Fibroblast of the conjunctiva (primary cell): ENCODE data around the gene POU6F2.

Source experiments
- DNase-seq: peaks from one replicate; pipeline ENCODE4 v3.0.0-alpha.2; 2010; ENCODE audit warnings: low read depth

The POU6F2 gene

GRCh38 chr7:39252916-39253315 is 275.2 kb downstream of the POU6F2 start:
- no peak for DNase-seq

DNA sequence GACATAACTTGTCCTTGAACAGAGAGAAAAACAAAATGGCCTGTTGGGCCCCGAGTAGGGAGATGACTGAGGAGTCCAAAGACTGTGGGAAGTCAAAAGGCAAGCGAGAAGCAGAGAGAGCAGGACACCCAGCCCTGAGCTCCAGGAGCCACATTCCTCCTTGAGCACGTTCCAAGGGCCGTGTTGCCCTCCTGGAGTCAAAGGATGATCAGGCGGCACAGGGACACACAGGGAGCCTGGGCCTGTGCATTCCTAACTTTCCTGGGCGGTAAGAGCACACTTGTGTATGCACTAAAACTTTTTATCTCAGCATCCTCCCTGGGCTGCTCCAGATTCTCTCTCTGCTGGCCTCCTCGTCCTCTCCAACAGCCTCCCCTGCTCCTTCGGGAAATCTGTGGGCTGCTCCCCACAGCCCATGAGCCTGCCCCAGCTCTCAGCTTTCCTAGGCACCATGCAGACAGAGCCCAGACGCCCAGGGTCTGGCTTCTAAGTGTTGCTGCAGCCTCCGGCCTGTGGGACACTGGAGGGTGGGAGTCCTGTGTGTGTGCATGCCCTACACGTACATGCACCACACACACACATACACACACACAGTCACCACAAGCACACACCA is 281.8 kb downstream of the POU6F2 start:
- DNase-seq = no peak

DNA sequence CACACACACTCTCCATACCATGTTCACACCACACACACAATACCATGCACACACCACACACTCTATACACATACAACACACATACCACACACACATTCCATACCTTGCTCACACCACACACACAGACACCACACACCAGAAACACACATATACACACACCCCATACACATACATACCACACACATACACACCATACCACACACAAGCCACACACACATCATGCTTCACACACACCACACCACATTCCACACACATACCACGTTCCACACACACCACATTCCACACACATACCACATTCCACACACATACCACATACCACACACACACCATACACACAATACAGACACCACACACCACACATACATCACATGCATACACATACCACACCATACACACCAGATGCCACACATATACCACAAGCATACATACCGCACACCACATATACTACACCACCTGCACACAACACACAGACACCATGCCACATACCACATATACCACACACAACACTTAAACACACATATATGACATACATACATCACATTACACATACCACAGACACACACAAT is 282.7 kb downstream of the POU6F2 start:
- DNase-seq = no peak

GRCh38 chr7:39261771-39262170 is 284.1 kb downstream of the POU6F2 start:
- DNase-seq = no peak

DNA sequence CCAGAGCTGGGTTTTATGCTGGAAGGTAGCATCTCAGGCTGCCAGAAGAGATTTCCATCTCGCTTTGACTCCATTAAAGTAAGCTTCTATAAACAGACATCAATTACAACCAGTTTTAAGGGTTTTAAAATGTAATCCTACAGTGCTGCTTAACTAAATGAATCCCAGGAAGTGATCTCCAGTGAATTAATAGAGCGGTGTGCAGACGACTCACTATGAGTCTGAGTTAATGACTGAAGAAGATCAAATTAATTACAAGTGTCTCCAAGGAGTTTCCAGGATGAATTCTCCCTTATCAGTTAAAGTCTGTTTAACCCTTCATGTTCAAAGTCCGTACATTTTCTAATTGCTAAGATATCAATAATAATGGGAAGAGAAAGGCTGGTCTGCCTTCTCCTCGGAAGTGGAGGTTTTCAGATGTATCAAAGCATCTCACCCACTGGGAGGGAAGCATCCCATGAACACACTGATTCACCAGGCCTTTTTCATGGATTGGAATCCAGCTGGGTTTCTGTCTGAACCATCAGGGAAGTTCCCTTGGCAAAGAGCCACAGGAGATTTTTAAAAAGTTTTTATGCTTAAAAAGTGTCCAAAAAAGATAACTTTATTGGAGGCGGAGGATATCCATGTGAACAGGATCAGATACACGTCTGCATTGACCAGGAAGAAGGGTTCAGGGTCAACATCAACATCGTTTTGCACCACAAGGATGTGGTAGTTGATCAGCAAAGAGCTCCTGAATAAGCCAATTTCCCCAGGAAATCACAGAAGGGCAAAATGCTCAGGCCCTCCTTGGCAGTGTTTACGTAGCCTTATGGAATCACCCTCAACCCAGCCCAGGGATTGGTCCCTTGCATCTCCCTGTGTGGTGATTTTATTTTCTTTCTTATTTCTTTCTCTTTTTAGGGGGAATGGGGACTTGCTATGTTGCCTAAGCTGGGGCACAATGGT is 288.2 kb downstream of the POU6F2 start:
- no peak for DNase-seq

- no peak for DNase-seq
Observed at GRCh38 chr7:39269034-39269433, 291.3 kb downstream of the POU6F2 start.

DNA sequence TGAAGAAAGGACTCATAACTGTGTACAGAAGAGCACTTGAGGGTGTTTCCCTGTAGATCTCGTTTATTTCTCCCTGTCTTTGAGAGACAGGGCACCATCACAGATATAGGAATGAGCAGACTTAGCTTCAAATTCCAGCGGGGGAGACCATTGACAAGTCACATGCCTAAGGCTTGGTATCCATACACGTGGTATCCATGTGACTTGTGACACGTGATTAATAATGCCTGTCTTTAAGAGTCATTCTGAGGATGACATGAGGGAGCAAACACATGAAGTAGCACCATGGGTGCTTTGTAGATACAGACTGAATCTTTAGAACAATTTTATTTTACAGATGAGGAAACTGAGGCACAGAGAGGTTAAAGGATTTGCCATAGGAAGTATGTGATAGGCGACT is 292.3 kb downstream of the POU6F2 start:
- no peak for DNase-seq

DNA sequence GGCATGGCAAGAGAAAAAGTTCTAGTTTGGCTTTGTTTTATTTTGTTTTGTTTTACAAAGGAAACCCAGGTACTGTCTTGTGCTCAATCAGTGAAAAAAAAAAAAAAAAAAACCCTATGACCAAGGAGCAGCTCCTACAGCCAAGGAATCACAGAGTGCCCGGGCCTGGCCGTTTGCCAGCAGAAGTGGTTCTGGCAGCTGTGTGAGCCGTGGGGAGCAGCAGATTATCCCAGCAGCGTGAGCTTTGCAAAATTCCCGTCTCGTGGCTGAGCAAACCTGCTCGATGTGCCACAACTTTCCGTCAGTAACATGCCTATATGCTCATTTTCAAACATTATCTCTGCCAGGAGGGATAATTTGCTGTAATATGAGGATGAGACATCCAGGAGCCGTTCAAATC is 293.7 kb downstream of the POU6F2 start:
- DNase-seq = no peak

DNA sequence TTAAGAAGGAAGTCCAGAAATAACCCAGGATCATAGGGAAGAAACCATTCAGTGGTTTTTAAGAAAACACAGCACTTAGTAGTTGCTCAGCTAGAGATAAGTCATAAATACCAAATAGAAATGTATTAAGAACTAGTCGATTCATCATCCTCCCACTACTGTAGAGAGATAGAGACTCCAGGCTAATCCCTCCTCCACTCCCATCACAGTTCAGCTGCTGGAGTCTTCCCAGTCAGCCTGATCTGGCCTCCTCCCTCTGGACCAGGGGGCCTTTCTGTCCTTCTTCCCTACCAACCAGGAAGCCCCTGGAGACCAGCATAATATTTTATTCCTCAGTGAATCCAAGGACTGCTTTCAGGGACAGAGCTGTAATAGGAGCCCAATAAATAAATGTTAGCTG is 294.4 kb downstream of the POU6F2 start:
- no peak for DNase-seq

GRCh38 chr7:39272691-39273090 is 295.0 kb downstream of the POU6F2 start:
- no peak for DNase-seq

DNA sequence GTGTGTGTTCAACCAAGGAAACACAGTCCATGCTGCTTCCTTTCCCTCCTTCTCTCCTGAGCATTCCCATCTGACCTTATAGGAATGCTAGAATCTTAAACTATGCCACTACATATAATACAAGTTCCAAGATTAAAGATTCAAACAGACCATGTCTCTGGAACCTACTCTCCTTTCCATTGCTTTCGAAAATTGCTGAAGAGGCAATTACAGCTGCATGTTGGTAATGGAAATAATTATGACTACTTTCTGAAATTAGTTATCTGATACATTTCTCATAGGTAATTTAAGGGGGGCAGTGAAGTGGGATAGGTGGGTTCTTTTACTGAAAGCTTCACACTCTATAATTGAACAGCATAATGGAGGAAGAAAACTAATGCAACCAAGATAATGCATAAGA is 302.6 kb downstream of the POU6F2 start:
- DNase-seq = no peak

DNA sequence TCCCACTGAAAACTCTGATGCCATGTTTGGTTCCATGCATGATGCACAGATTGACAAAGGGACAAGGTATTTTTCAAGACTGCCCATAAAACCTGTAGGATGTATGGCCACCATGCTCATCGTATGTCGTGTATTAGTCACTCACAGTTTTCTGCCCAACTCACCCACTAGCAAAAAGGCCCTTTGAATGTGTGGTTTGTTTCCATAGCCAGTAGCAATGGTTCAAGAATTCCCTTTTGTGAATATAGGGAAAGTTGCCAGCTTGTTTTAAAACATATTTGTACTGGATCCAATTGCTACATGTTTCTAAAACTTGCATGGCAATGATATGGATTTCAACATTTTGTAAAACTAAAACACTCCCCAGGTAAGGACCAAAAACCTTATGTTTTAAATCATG is 307.5 kb downstream of the POU6F2 start:
- DNase-seq = no peak

DNA sequence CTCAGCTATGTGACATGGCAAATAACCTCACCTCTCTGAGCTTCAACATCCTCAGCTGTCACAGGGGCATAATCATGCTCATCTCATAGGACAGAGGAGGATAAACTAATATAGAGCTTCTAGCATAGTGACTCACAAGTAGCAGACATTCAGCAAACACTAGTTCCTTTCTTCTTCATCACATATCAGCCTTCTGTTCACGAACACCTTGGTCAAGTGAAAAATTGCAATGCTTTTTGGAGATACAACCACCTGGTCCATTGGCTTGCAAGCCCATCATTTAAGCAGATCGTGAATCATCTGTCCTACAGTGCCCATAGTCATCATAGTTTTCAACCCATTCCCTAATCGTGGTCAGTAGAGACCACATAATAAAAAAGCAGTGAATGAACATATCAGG is 310.6 kb downstream of the POU6F2 start:
- DNase-seq = no peak

DNA sequence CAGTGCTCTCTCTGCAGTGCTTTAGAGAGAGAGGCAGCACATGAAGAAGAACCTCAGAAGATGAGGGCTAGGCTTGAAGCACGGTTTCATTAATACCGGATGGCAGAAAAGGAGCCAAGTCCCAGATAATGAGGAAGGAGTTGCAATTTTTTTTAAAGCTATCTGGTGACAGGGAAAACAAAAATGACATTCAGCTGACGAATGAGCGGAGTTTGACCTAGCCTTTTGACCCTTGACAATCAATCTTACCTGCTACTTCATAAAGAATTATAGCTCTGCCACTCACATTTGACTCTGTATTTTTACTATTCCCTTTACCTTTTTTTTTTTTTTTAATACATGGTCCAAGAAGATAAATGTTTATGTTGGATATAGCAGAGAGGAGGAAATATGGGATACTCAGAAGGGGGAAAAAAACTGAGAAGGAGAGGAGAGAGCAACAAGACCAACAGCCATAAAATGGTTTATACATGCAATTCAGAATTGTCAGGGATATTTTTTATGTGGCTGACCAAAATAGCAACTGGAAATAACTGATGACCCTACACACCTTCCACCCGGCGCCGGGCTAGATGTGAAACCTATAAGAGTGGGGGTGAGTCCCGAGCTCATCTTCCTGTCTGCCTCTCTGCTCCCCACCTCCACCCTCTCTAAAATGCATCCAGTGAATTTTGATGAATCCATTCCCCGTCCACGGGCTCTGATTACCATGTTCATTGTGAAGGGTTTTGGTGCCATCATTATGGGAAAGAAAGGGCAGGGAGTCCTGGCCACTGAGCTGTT is 314.1 kb downstream of the POU6F2 start:
- no peak for DNase-seq

DNA sequence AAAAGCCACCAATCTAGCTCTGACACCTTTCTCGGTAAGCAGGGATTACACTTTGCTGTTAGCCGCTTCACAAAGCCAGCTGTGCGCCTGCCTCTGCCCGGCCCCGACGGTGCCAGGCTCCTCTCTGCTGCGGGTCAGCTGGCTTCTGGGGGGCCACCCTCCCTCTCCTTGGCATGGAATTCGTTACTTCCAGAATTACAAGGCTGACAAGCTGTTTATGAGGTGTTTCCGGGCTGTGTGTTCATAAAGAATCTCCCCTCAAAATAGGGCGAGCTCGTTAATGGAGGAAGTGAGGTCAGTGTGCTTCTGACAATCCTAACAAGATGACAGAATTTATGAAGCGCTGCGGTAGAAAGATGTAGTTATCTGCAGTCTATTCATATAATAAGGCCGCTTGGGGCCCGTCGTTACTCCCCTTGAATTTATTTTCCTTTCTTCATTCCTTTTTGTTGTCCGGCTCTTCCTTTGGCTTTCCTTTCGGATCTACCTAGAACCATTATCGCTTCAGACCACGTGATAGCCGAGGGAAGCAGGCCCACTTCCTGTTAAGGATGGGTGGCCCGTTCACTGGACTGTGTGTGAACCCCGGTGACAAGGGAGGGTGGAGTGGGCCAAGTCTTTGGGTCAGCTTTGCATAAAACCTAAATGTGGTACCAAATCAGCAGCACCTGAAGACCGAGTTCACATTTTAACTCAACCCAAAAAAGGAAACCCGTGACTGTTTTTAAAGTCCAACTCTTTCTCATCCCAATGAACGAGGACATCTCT is 315.5 kb downstream of the POU6F2 start:
- DNase-seq = no peak

- no peak for DNase-seq
Observed at GRCh38 chr7:39294022-39294421, 316.3 kb downstream of the POU6F2 start.

- no peak for DNase-seq
Observed at GRCh38 chr7:39295796-39296195, 318.1 kb downstream of the POU6F2 start.

GRCh38 chr7:39299695-39300094 is 322.0 kb downstream of the POU6F2 start:
- DNase-seq = no peak

GRCh38 chr7:39300276-39300675 is 322.6 kb downstream of the POU6F2 start:
- no peak for DNase-seq

DNA sequence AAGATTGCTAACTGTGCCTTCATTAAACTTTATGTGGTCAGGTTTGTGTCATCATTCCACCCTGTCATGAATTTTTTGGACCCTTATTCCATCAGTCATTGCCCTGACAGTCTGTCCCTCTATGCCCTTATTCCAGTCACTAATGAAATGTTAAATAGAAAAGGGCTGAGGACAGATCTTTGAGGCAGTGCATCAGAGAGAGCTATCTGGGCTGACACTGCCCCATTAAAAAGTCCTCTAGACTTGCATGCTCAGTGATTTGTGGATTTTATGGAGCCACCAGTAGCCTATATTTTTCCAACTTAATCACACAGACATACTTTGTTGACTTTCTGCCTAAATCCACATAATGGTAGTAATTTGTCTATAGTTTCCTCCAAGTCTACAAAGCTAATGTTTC is 323.8 kb downstream of the POU6F2 start:
- no peak for DNase-seq

- no peak for DNase-seq
Observed at GRCh38 chr7:39304178-39304577, 326.5 kb downstream of the POU6F2 start.
